HepG2 (cell line): Measurements from ENCODE around the gene TBX6. TPM values are rescaled to one million over a fixed set of nuclear protein-coding genes. Genes with fewer than 3 reads are reported as not detected.

Source experiments
- ATF1 ChIP-seq: IDR thresholded peaks from 2 replicates; pipeline ENCODE4 v1.6.1; 2016; ENCODE audit warnings: mild to moderate bottlenecking, control low read depth
- FOXO1 ChIP-seq: sonication (generic); formaldehyde crosslinking; IDR thresholded peaks from 2 replicates; pipeline ENCODE4 v1.4.0; 2020; ENCODE audit warnings: missing genetic modification reagents
- GABPA ChIP-seq, 2 experiments: IDR thresholded peaks; 2 replicates each; pipeline ENCODE4 v1.6.1; 2011 to 2016; ENCODE audit warnings: low read depth in 2 of 2, low read length in 1 of 2, missing biosample characterization in 1 of 2, missing genetic modification characterization in 1 of 2
- GLMP ChIP-seq: sonication (generic); formaldehyde crosslinking; IDR thresholded peaks from 2 replicates; pipeline ENCODE4 v1.9.0; 2021; ENCODE audit warnings: missing genetic modification reagents, mild to moderate bottlenecking, borderline replicate concordance
- HBP1 ChIP-seq: IDR thresholded peaks from 2 replicates; pipeline ENCODE4 v1.6.1; 2016; ENCODE audit warnings: low read depth, control low read depth
- JARID2 ChIP-seq: sonication (generic); formaldehyde crosslinking; IDR thresholded peaks from 2 replicates; pipeline ENCODE4 v1.8.1; 2023; ENCODE audit warnings: missing genetic modification reagents, inconsistent platforms; ENCODE audit not compliant: insufficient replicate concordance
- KDM2A ChIP-seq: sonication (generic); formaldehyde crosslinking; IDR thresholded peaks from 2 replicates; pipeline ENCODE4 v1.4.0; 2020; ENCODE audit warnings: low read depth, missing genetic modification reagents, borderline replicate concordance
- LCORL ChIP-seq, 2 experiments: fragments of 450-650 bp in 1 of 2; sonication (generic) in 1 of 2; formaldehyde crosslinking in 1 of 2; IDR thresholded peaks; 2 replicates each; pipeline versions ENCODE4 v1.5.0 to v1.6.1; 2017 to 2020; ENCODE audit warnings: antibody characterized with exemption in 1 of 2, missing genetic modification reagents in 1 of 2
- MTERF4 ChIP-seq: sonication (generic); formaldehyde crosslinking; IDR thresholded peaks from 2 replicates; pipeline ENCODE4 v1.8.0; 2023; ENCODE audit warnings: mild to moderate bottlenecking, missing genetic modification reagents
- MXD1 ChIP-seq: sonication (generic); formaldehyde crosslinking; IDR thresholded peaks from 2 replicates; pipeline ENCODE4 v1.4.0; 2020; ENCODE audit warnings: mild to moderate bottlenecking, missing genetic modification reagents
- RELA ChIP-seq: sonication (generic); formaldehyde crosslinking; IDR thresholded peaks from 2 replicates; pipeline ENCODE4 v1.4.0; 2020; ENCODE audit warnings: missing genetic modification reagents
- SNAPC2 ChIP-seq: sonication (generic); formaldehyde crosslinking; IDR thresholded peaks from 2 replicates; pipeline ENCODE4 v1.8.1; 2022; ENCODE audit warnings: mild to moderate bottlenecking, missing genetic modification reagents
- SOX13 ChIP-seq, 3 experiments: fragments of 450-650 bp in 1 of 3; sonication (generic) in 1 of 3; formaldehyde crosslinking in 1 of 3; IDR thresholded peaks in 2 of 3; conservative IDR thresholded peaks in 1 of 3; 2 replicates each; pipeline versions ENCODE4 v1.5.0 to v1.6.1; 2016 to 2020; ENCODE audit warnings: antibody characterized with exemption in 1 of 3, mild to moderate bottlenecking in 1 of 3, missing compliant biosample characterization in 1 of 3, missing genetic modification reagents in 1 of 3, moderate library complexity in 1 of 3
- SOX6 ChIP-seq, 2 experiments: fragments of 450-650 bp in 1 of 2; sonication (generic) in 1 of 2; formaldehyde crosslinking in 1 of 2; IDR thresholded peaks; 2 replicates each; pipeline versions ENCODE4 v1.4.0 to v1.6.1; 2017 to 2020; ENCODE audit warnings: antibody characterized with exemption in 1 of 2, mild to moderate bottlenecking in 1 of 2, missing genetic modification reagents in 1 of 2
- SUZ12 ChIP-seq: fragments of 150-350 bp; IDR thresholded peaks from 2 replicates; pipeline ENCODE4 v1.6.1; 2014; ENCODE audit warnings: low read depth, low read length
- ZFP1 ChIP-seq: IDR thresholded peaks from 2 replicates; pipeline ENCODE4 v1.6.1; 2016
- ZNF235 ChIP-seq: sonication (generic); formaldehyde crosslinking; IDR thresholded peaks from 2 replicates; pipeline ENCODE4 v1.8.1; 2023; ENCODE audit warnings: mild to moderate bottlenecking, missing genetic modification reagents, borderline replicate concordance
- ZNF275 ChIP-seq: sonication (generic); formaldehyde crosslinking; IDR thresholded peaks from 2 replicates; pipeline ENCODE4 v1.8.0; 2022; ENCODE audit warnings: missing genetic modification reagents, mild to moderate bottlenecking, inconsistent platforms, borderline replicate concordance
- ZNF292 ChIP-seq: sonication (generic); formaldehyde crosslinking; IDR thresholded peaks from 2 replicates; pipeline ENCODE4 v1.8.1; 2022; ENCODE audit warnings: mild to moderate bottlenecking, low read depth, missing genetic modification reagents, borderline replicate concordance
- ZNF335 ChIP-seq: sonication (generic); formaldehyde crosslinking; IDR thresholded peaks from 2 replicates; pipeline ENCODE4 v1.4.0; 2020; ENCODE audit warnings: missing genetic modification reagents
- ZNF431 ChIP-seq: sonication (generic); formaldehyde crosslinking; IDR thresholded peaks from 2 replicates; pipeline ENCODE4 v1.9.0; 2022; ENCODE audit warnings: missing genetic modification reagents, low read depth, mild to moderate bottlenecking, borderline replicate concordance
- ZNF556 ChIP-seq: sonication (generic); formaldehyde crosslinking; IDR thresholded peaks from 2 replicates; pipeline ENCODE4 v1.4.0; 2020; ENCODE audit warnings: mild to moderate bottlenecking, missing genetic modification reagents, borderline replicate concordance
- polyA plus RNA-seq, 8 experiments: library from polyadenylated mRNA; depleted of rRNA in 3 of 8; stranded (reverse) in 7 of 8; unstranded in 1 of 8; fragments of >200 nt; fragmentation: Illumina TruSeq in 4 of 8; extraction: Trizol in 4 of 8; gene quantifications; 2 replicates each; pipeline versions ENCODE4 v1.2.1 to v1.2.3, GENCODE V29; 2011 to 2016; ENCODE audit warnings: low read depth in 4 of 8, missing spikeins in 1 of 8, mixed read lengths in 1 of 8; ENCODE audit not compliant: insufficient read depth in 1 of 8
- total RNA-seq, 5 experiments: library from RNA; depleted of rRNA; stranded (reverse); fragments of >200 nt; fragmentation: Illumina TruSeq; extraction: Trizol; gene quantifications; 2 replicates each; pipeline ENCODE4 v1.2.3, GENCODE V29; 2016; ENCODE audit warnings: low read depth in 1 of 5

The TBX6 gene
- total and polyA plus RNA-seq, 2 of the 13 experiments (the other 11 are each of a cell fraction or from before 2014, with no cell fraction given): 0.24 to 0.42 TPM

GRCh38 chr16:30112197-30113030, 20.7 kb upstream of the TBX6 start (continued):
- 0 out of 2 replicates have a peak, but pooled peaks have one; percentile 22 for TF ChIP-seq HBP1 (CRISPR knock-in tag)
- TF ChIP-seq SOX6 (IDR thresholded peaks at IDR 0.05): no peak
- TF ChIP-seq SOX6 (CRISPR knock-in tag; IDR thresholded peaks at IDR 0.05): peak; percentile 73
- TF ChIP-seq JARID2 (CRISPR knock-in tag): no peak
- peak; percentile 64; the same call in 1 of the 2 replicates for TF ChIP-seq ZNF275 (CRISPR knock-in tag)
- no peak for TF ChIP-seq RELA (CRISPR knock-in tag)
- no peak for TF ChIP-seq ATF1
- TF ChIP-seq FOXO1: peak; percentile 61; the same call in 1 of the 2 replicates
- 0 out of 2 replicates have a peak, but pooled peaks have one; percentile 0 for TF ChIP-seq ZNF335 (CRISPR knock-in tag)
- no peak for TF ChIP-seq SNAPC2 (CRISPR knock-in tag)
- peak; percentile 90; the same call in 1 of the 2 replicates for TF ChIP-seq MTERF4 (CRISPR knock-in tag)
- no peak for TF ChIP-seq GABPA (IDR thresholded peaks at IDR 0.05; ENCODE audit: low read depth, low read length)
- peak; percentile 52 for TF ChIP-seq GABPA (CRISPR knock-in tag; IDR thresholded peaks at IDR 0.05; ENCODE audit: low read depth)
- TF ChIP-seq LCORL (IDR thresholded peaks at IDR 0.05): peak; percentile 22; the same call in 1 of the 2 replicates
- TF ChIP-seq LCORL (CRISPR knock-in tag; IDR thresholded peaks at IDR 0.05): peak; percentile 93
- TF ChIP-seq ZFP1: no peak
- TF ChIP-seq ZNF292 (CRISPR knock-in tag): peak; percentile 37; the same call in 1 of the 2 replicates
- no peak for TF ChIP-seq SOX13 (IDR thresholded peaks at IDR 0.05)
- no peak; a peak in 1 of 4 replicates for TF ChIP-seq SOX13 (CRISPR knock-in tag; conservative IDR thresholded peaks at IDR 0.05 in 1 of 2, IDR thresholded peaks at IDR 0.05 in 1 of 2)
- peak; percentile 89 for TF ChIP-seq ZNF431
- TF ChIP-seq ZNF235 (CRISPR knock-in tag): no peak
- TF ChIP-seq GLMP (CRISPR knock-in tag): no peak
- no peak for TF ChIP-seq SUZ12
- peak; percentile 18; the same call in 1 of the 2 replicates for TF ChIP-seq MXD1 (CRISPR knock-in tag)
- peak; percentile 90; the same call in 1 of the 2 replicates for TF ChIP-seq ZNF556
- peak; percentile 45; the same call in 1 of the 2 replicates for TF ChIP-seq KDM2A (CRISPR knock-in tag)
